Measurements from ENCODE around the gene RMND5A. TPM values are rescaled to one million over a fixed set of nuclear protein-coding genes. Genes with fewer than 3 reads are reported as not detected.
A peak's percentile ranks its signal among the peaks of the same experiment; 100 is the strongest.

The RMND5A gene
- total and polyA plus RNA-seq, 5 donors from 2014 or later: 13.5 to 27.6 (median 15.8) TPM

DNA sequence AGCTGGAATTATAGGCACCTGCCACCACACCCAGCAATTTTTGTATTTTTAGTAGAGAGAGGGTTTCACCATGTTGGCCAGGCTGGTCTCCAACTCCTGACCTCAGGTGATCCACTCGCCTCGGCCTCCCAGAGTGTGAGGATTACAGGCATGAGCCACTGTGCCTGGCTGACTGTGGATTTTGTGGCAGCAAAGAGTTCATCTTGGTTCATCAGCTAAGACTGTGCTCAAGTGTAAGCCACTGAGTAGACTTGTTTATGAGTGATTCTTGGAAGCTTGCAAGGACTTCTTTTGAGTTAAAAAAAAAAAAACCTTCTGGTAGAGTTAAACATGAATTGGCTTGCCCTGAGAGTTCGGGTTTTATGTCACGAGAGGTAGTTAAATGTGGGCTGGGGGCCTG, 106.9 kb downstream of the RMND5A start:
- Mint-ChIP-seq H3K4me3 (no peak overlapping the region), H3K9me3 (peaks cover 0 to 3% (median 0%) of the 10 kb centered on the region in 7 donors), H3K4me1 (peaks cover 0 to 17% (median 10%) of the 10 kb centered on the region in 4 donors), H3K36me3 (no peaks in the 10 kb centered on the region), H3K27ac (peak overlapping the region in 2 of 3 donors; percentile 5 to 68), H3K27me3 (peaks cover 49% of the 10 kb centered on the region)
- DNase-seq (peak in 1 of 3 donors; percentile 45), ATAC-seq (ENCODE audit: low read depth in 2 of 2) (no peak)
- H3K4me3 ChIP-seq (ENCODE audit: low read depth, low read length): no peak overlapping the region
- peaks cover 2% of the 10 kb centered on the region for H3K27me3 ChIP-seq (ENCODE audit: control insufficient read depth, insufficient read depth, low read length)
- H3K9me3 ChIP-seq (ENCODE audit: control insufficient read depth in 2 of 2, low read length in 2 of 2): peaks cover 0 to 2% of the 10 kb centered on the region in 2 experiments
- H3K36me3 ChIP-seq (ENCODE audit: control insufficient read depth, insufficient read depth, low read length): no peaks in the 10 kb centered on the region
- H3K4me1 ChIP-seq (ENCODE audit: control insufficient read depth, insufficient read depth, low read length, poor library complexity, severe bottlenecking): no peaks in the 10 kb centered on the region
- no peak overlapping the region for H3K27ac ChIP-seq (ENCODE audit: insufficient read depth, low read length, poor library complexity, severe bottlenecking)

Other genes with a start within 250 kb of the RMND5A start
- gene CHMP3, start 156.8 kb upstream of the RMND5A start, total RNA-seq: 75.5 TPM
- gene CHMP3, start 156.8 kb upstream of the RMND5A start, polyA plus RNA-seq: 10 to 100 TPM; 67.5 to 85.2 (median 81.3) TPM
- gene RNF103, start 96.4 kb upstream of the RMND5A start, total RNA-seq: 79.3 TPM
- 1 to 10 TPM; 2.7 to 6.0 (median 3.9) TPM for gene RNF103, start 96.4 kb upstream of the RMND5A start, polyA plus RNA-seq
- not detected for gene CD8A, start 70.6 kb downstream of the RMND5A start, total RNA-seq
- gene CD8A, start 70.6 kb downstream of the RMND5A start, polyA plus RNA-seq: 1 to 10 TPM in 1 of 4 donors, under 1 TPM in 3; 0.24 to 1.8 (median 0.57) TPM
- 0.62 TPM for gene CD8B, start 141.6 kb downstream of the RMND5A start, total RNA-seq
- gene CD8B, start 141.6 kb downstream of the RMND5A start, polyA plus RNA-seq: 1 to 10 TPM; 2.6 to 4.9 (median 3.2) TPM
- 19.3 TPM for gene RGPD1, start 221.8 kb downstream of the RMND5A start, total RNA-seq
- gene RGPD1, start 221.8 kb downstream of the RMND5A start, polyA plus RNA-seq: 10 to 100 TPM in 3 of 4 donors, 1 to 10 TPM in 1; 5.7 to 38.5 (median 21.8) TPM

Measured in CD4-positive, CD25-positive, alpha-beta regulatory T cell (primary cell).